ENCODE results near the gene MFNG.

Gene MFNG

GRCh38 chr22:37443977-37444376, 42.2 kb downstream of the MFNG start:
- no peak for DNase-seq

GRCh38 chr22:37443086-37443485, 43.1 kb downstream of the MFNG start:
- no peak for DNase-seq

- DNase-seq = no peak
These were observed 43.6 kb downstream of the MFNG start for GRCh38 chr22:37442537-37442936.

GRCh38 chr22:37442135-37442534, 44.0 kb downstream of the MFNG start:
- no peak for DNase-seq

GRCh38 chr22:37440875-37441274, 45.3 kb downstream of the MFNG start:
- DNase-seq = no peak

GRCh38 chr22:37439347-37439746, 46.8 kb downstream of the MFNG start:
- DNase-seq = no peak

GRCh38 chr22:37435970-37436603, 50.1 kb downstream of the MFNG start:
- no peak for DNase-seq

- no peak for DNase-seq
These were observed 52.4 kb downstream of the MFNG start for GRCh38 chr22:37433786-37434185.

- DNase-seq = no peak
These were observed 53.5 kb downstream of the MFNG start for GRCh38 chr22:37432708-37433054.

GRCh38 chr22:37431801-37432707, 54.1 kb downstream of the MFNG start:
- DNase-seq = no peak

- DNase-seq = no peak
These were observed 54.8 kb downstream of the MFNG start for GRCh38 chr22:37431366-37431765.

GRCh38 chr22:37430941-37431340, 55.2 kb downstream of the MFNG start:
- no peak for DNase-seq

- peak; percentile 53 for DNase-seq
These were observed 57.3 kb downstream of the MFNG start for GRCh38 chr22:37428649-37429586.

GRCh38 chr22:37427711-37428635, 58.2 kb downstream of the MFNG start:
- no peak for DNase-seq

- no peak for DNase-seq
These were observed 59.0 kb downstream of the MFNG start, which contains the start of gene ELFN2 for GRCh38 chr22:37427135-37427710. Gene ELFN2 (minus strand): TSS chr22:37427479. CDS start chr22:37375534, 51,945 bp downstream.

GRCh38 chr22:37426706-37427134, 59.5 kb downstream of the MFNG start:
- DNase-seq = no peak

- no peak for DNase-seq
These were observed 60.1 kb downstream of the MFNG start for GRCh38 chr22:37425800-37426705.

- no peak for DNase-seq
These were observed 60.8 kb downstream of the MFNG start for GRCh38 chr22:37425369-37425768.

GRCh38 chr22:37423283-37423682, 62.9 kb downstream of the MFNG start:
- DNase-seq = no peak

GRCh38 chr22:37421468-37421877, 64.7 kb downstream of the MFNG start:
- DNase-seq = no peak

Data from T-helper 9 cell (primary cell).